Stomach (tissue), 9 donors: ENCODE results near the gene HSDL2. TPM values are rescaled to one million over a fixed set of nuclear protein-coding genes. Genes with fewer than 3 reads are reported as not detected.
"Not testable (repeated sequence)": the region's sequence is repeated elsewhere in the genome, so short reads cannot be mapped to it uniquely, and the experiment has no call there.

Experiments used
- DNase-seq, 2 donors: peaks; one replicate each; pipeline versions ENCODE4 v3.0.0 to v3.0.0-alpha.2; 2013 to 2019
- H3K27ac ChIP-seq, 5 donors: fragments of 200-600 bp in 4 of 5; sonication (generic) in 4 of 5; one replicate each; pipeline ENCODE4 v1.5.1; 2013 to 2019; ENCODE audit warnings: mild to moderate bottlenecking in 1 of 5, moderate library complexity in 1 of 5
- H3K27me3 ChIP-seq, 3 donors: fragments of 200-600 bp; sonication (generic); one replicate each; pipeline ENCODE4 v1.5.1; 2017 to 2019; ENCODE audit warnings: mixed run types in 1 of 3
- H3K36me3 ChIP-seq, 4 donors: fragments of 200-600 bp; sonication (generic); 1 replicate in 3 of 4; 2 replicates in 1 of 4; pipeline ENCODE4 v1.5.1; 2016 to 2019
- H3K4me1 ChIP-seq, 4 donors: fragments of 200-600 bp; sonication (generic); one replicate each; pipeline ENCODE4 v1.5.1; 2016 to 2019
- H3K4me3 ChIP-seq, 4 donors: fragments of 200-600 bp; sonication (generic) in 3 of 4; one replicate each; pipeline ENCODE4 v1.5.1; 2016 to 2019; ENCODE audit warnings: mild to moderate bottlenecking in 1 of 4
- H3K9me3 ChIP-seq, 4 donors: fragments of 200-600 bp; sonication (generic); one replicate each; pipeline ENCODE4 v1.5.1; 2016 to 2019
- EP300 ChIP-seq: sonication (generic); formaldehyde crosslinking; IDR thresholded peaks from one replicate; pipeline ENCODE4 v1.6.1; 2017; ENCODE audit warnings: antibody characterized with exemption
- POLR2A ChIP-seq, 4 donors: fragments of 450-650 bp; IDR thresholded peaks; one replicate each; pipeline ENCODE4 v1.6.1; 2016; ENCODE audit warnings: antibody characterized with exemption in 4 of 4, control low read depth in 2 of 4, mild to moderate bottlenecking in 1 of 4, moderate library complexity in 1 of 4
- POLR2AphosphoS5 ChIP-seq, 3 donors: sonication (generic); formaldehyde crosslinking; IDR thresholded peaks; one replicate each; pipeline ENCODE4 v1.6.1; 2016; ENCODE audit warnings: antibody characterized with exemption in 3 of 3
- WGBS, 5 donors: extraction: QIAGEN DNeasy Blood & Tissue Kit in 3 of 5; methylation state at CpG; one replicate each; pipeline versions ENCODE4 v1.1.5 to v1.1.7; 2013 to 2018; 5-methylcytosine and 5-hydroxymethylcytosine counted together
- intact Hi-C: fragments of 100-400 bp; cut with DNase I; formaldehyde crosslinking; loops from one replicate; pipeline ENCODE4 v1.15.1; 2023; ENCODE audit warnings: low total_unique reads
- polyA plus RNA-seq, 3 donors: library from polyadenylated mRNA; stranded (reverse); fragments of 200-250 nt; gene quantifications; one replicate each; pipeline ENCODE4 v1.2.3, GENCODE V29; 2013
- total RNA-seq, 5 donors: library from RNA; depleted of rRNA; stranded (reverse); fragments of >200 nt; gene quantifications; one replicate each; pipeline versions ENCODE4 v1.1.0 to v1.2.3, GENCODE V29; 2014 to 2016
- TF ChIP-seq, protein P1 (sequence below), 7 experiments: fragments of 450-650 bp in 4 of 7; fragments of 200-600 bp in 3 of 7; sonication (generic) in 3 of 7; IDR thresholded peaks; one replicate each; pipeline ENCODE4 v1.5.1; 2016 to 2019; ENCODE audit warnings: antibody characterized with exemption in 7 of 7, control low read depth in 2 of 7, mild to moderate bottlenecking in 1 of 7
- donor health status: healthy with polysubstance abuse.
- donor health status: Bipolar disorder and iron deficiency.
- donor health status: healthy.

HSDL2 gene
- total and polyA plus RNA-seq, 8 donors, result 18.3 to 56.9 (median 24.8) TPM

DNA sequence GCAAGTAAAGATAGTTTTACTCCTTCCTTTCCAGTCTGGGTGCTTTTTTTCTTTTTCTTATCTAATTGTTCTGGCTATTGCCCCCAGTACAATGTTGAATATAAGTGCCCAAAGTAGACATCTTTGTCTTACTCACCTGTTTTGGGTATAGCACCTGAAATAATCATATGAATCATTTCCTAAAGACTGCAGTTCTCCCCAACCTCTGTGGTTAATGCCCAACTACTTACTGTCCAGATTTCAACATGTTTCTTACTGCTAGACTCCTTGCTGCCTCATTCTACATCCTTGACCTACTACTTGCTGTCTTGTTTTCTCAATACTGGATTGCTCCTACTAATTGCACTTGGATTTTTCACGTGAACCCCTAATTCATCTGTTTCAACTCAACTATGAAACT, 8.8 kb upstream of the HSDL2 start:
- 3 to 100% (median 94%) methylated on average over 1 of the region's 1 CpG for WGBS, 5 donors
- H3K4me1 ChIP-seq, result no peaks in the 10 kb centered on the region
- intact Hi-C loops, result no loop called here

DNA sequence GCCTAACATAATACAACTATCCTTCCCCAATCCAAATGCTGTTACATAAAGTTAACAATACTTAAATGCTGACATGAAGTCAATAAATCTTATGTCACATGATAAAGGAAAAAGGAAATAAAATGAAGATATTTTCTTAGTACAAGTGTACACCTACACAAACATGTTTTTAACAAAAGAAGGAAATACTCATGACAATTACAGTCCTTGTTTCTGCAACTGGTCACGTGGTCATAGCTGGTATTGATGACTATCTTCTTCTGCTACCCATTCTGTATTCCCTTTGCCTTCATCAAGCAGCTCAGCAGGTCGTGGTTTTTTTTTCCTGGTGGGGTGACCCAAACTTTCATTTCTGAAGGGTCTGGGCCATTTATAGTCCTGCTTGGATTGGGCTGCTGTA, 6.2 kb upstream of the HSDL2 start:
- H3K4me1 ChIP-seq, result peaks cover 16 to 24% (median 22%) of the 10 kb centered on the region in 4 donors
- H3K27me3 ChIP-seq, H3K27ac ChIP-seq, H3K36me3 ChIP-seq, intact Hi-C loops, DNase-seq, H3K4me3 ChIP-seq, H3K9me3 ChIP-seq: not testable (repeated sequence)
- 74 to 90% (median 86%) methylated on average over 2 of the region's 2 CpGs for WGBS, 5 donors

More for the DNA sequence above, 8.8 kb upstream of the HSDL2 start:
- no peak overlapping the region for H3K27ac ChIP-seq
- H3K4me3 ChIP-seq, result no peak overlapping the region
- DNase-seq, result no peak
- no peaks in the 10 kb centered on the region for H3K27me3 ChIP-seq
- peaks cover 0 to 16% (median 7%) of the 10 kb centered on the region in 4 donors for H3K9me3 ChIP-seq
- no peaks in the 10 kb centered on the region for H3K36me3 ChIP-seq
- TF ChIP-seq POLR2A (IDR thresholded peaks at IDR 0.05) (no peak), POLR2AphosphoS5 (IDR thresholded peaks at IDR 0.05) (no peak), EP300 (no peak)
- TF ChIP-seq, protein P1, sequence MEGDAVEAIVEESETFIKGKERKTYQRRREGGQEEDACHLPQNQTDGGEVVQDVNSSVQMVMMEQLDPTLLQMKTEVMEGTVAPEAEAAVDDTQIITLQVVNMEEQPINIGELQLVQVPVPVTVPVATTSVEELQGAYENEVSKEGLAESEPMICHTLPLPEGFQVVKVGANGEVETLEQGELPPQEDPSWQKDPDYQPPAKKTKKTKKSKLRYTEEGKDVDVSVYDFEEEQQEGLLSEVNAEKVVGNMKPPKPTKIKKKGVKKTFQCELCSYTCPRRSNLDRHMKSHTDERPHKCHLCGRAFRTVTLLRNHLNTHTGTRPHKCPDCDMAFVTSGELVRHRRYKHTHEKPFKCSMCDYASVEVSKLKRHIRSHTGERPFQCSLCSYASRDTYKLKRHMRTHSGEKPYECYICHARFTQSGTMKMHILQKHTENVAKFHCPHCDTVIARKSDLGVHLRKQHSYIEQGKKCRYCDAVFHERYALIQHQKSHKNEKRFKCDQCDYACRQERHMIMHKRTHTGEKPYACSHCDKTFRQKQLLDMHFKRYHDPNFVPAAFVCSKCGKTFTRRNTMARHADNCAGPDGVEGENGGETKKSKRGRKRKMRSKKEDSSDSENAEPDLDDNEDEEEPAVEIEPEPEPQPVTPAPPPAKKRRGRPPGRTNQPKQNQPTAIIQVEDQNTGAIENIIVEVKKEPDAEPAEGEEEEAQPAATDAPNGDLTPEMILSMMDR (IDR thresholded peaks at IDR 0.05), result no peak

DNA sequence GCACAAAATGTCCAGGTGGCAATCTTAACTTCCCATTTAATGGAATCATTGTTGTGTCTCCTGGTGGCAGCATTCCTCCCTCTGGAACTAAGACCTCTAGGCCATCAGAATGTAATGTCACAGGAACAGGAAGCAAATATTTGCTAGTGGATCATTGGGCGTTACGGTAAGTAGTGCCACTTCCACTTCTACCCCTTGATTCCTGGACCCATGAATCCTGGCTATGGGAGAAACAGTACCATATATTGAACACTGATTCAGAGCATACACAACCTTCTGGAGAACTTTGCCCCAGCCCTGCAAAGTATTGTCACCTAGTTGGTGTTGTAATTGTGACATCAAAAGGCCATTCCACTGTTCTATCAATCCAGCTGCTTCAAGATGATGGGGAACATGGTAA, 5.7 kb upstream of the HSDL2 start:
- H3K4me1 ChIP-seq, result peaks cover 16 to 26% (median 24%) of the 10 kb centered on the region in 4 donors
- intact Hi-C loops, DNase-seq, H3K36me3 ChIP-seq, H3K4me3 ChIP-seq, H3K27ac ChIP-seq, H3K27me3 ChIP-seq, H3K9me3 ChIP-seq: not testable (repeated sequence)
- WGBS, 5 donors, result 67 to 100% (median 94%) methylated on average over 2 of the region's 2 CpGs

DNA sequence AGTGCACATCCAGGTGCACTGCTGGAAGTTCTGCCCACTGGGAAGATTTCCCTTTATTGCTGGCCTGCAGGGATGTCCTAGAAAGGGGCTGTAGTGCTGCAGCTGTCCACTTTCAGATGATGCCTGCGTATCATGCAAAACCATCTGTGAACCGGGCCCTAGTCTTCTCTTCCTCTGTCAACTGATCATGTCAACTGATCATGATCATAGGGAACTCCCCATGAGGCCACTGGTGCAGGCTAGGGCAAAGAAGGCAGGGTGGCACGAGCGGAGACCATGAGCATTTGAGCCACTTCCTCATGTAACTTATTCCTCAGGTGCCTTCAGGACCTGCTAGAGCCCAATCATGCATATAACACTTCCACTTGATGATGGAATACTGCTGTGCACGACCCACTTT, 4.5 kb upstream of the HSDL2 start:
- H3K4me3 ChIP-seq, result no peak overlapping the region
- no peak overlapping the region for H3K27ac ChIP-seq
- intact Hi-C loops, result no loop called here
- TF ChIP-seq POLR2AphosphoS5 (IDR thresholded peaks at IDR 0.05) (no peak), EP300 (no peak), POLR2A (IDR thresholded peaks at IDR 0.05) (no peak)
- TF ChIP-seq, protein P1 (IDR thresholded peaks at IDR 0.05), result no peak
- WGBS, 5 donors, result 86 to 96% (median 91%) methylated on average over 5 of the region's 5 CpGs
- no peak for DNase-seq
- peaks cover 16 to 26% (median 24%) of the 10 kb centered on the region in 4 donors for H3K4me1 ChIP-seq
- H3K9me3 ChIP-seq, result no peaks in the 10 kb centered on the region
- no peaks in the 10 kb centered on the region for H3K27me3 ChIP-seq
- H3K36me3 ChIP-seq, result no peaks in the 10 kb centered on the region

DNA sequence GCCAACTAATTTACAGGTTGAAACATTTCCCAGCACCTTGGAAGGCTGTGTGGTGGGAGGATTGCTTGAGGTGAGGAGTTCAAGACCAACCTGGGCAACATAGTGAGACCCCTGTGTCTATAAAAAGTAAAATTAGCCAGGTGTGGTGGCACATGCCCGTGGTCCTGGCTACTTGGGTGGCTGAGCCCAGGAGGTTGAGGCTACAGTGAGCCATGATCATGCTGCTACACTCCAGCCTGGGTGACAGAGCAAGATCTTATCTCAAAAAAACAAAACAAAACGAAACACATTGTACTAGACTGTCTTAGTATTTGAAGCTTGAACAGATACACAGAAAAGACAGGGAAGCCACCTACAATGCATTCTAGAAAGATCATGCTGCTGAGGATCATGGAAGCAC, 2.8 kb upstream of the HSDL2 start:
- Histone ChIP-seq H3K4me1 (peaks cover 22 to 43% (median 32%) of the 10 kb centered on the region in 4 donors), H3K9me3 (no peaks in the 10 kb centered on the region), H3K27ac (no peak overlapping the region), H3K36me3 (no peaks in the 10 kb centered on the region), H3K27me3 (no peaks in the 10 kb centered on the region), H3K4me3 (peak overlapping the region in 2 of 4 donors; percentile 3 to 75)
- intact Hi-C loops, result no loop called here
- DNase-seq, result no peak
- 48 to 60% (median 53%) methylated on average over 2 of the region's 2 CpGs for WGBS, 5 donors
- TF ChIP-seq EP300, result no peak
- TF ChIP-seq POLR2AphosphoS5 (IDR thresholded peaks at IDR 0.05), result no peak
- TF ChIP-seq, protein P1 (IDR thresholded peaks at IDR 0.05), result no peak
- no peak for TF ChIP-seq POLR2A (IDR thresholded peaks at IDR 0.05)
